Measurements from ENCODE around the gene MBOAT2. TPM values are rescaled to one million over a fixed set of nuclear protein-coding genes. Genes with fewer than 3 reads are reported as not detected.

Gene MBOAT2
- total RNA-seq, 5 donors from 2014 or later (not counting 1 experiment from before 2014, with no cell fraction given), result 1.3 to 3.0 (median 2.7) TPM

DNA sequence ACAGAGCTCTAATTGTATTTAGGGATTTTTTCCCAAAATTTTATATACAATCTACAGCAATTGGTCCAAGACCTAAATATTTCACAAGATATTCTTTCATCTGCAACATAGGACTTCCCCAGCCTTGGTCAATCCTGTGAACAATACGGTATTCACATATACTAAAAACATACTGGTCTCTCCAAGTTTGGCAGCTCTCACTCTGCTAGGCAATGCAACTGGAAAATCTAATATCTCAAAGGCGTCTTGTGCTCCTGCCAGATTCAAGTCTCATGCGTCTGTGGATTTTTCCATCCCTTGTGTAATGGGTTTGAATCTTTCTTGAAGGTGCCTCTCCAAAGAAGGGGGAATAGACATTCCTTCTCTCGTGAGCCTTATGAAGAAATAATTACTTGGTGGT lies 27.4 kb upstream of the MBOAT2 start:
- Mint-ChIP-seq H3K9me3 (no peaks in the 10 kb centered on the region), H3K27ac (no peak overlapping the region), H3K36me3 (no peaks in the 10 kb centered on the region), H3K4me1 (peaks cover 5 to 13% (median 7%) of the 10 kb centered on the region in 3 donors), H3K27me3 (peaks cover 14 to 54% of the 10 kb centered on the region in 2 donors), H3K4me3 (no peak overlapping the region)
- H3K9me3 ChIP-seq, result no peaks in the 10 kb centered on the region
- ATAC-seq (replicated peaks in 1 of 4) (no peak), DNase-seq (no peak)
- CTCF ChIA-PET, result no interaction called here
- H3K36me3 ChIP-seq (ENCODE audit: control insufficient read depth in 2 of 2, extremely low read depth in 1 of 2, insufficient read depth in 1 of 2, low read length in 1 of 2), result no peaks in the 10 kb centered on the region
- H3K27ac ChIP-seq (ENCODE audit: low read length), result no peak overlapping the region
- H3K4me3 ChIP-seq (ENCODE audit: control insufficient read depth in 1 of 2, extremely low read depth in 1 of 2, low read length in 1 of 2), result no peak overlapping the region
- peaks cover 0 to 6% of the 10 kb centered on the region in 2 experiments for H3K27me3 ChIP-seq (replicated peaks in 1 of 2; ENCODE audit: control insufficient read depth in 2 of 2, extremely low read depth in 1 of 2, insufficient read depth in 2 of 2, low read length in 1 of 2)
- whole genome bisulfite sequencing (ENCODE audit: insufficient coverage), result 100% methylated on average over 1 of the region's 4 CpGs
- POLR2A ChIA-PET, result no interaction called here
- peaks cover 0 to 4% of the 10 kb centered on the region in 2 experiments for H3K4me1 ChIP-seq (ENCODE audit: control insufficient read depth in 1 of 2, extremely low read depth in 1 of 2, insufficient read depth in 2 of 2, low read length in 2 of 2)

DNA sequence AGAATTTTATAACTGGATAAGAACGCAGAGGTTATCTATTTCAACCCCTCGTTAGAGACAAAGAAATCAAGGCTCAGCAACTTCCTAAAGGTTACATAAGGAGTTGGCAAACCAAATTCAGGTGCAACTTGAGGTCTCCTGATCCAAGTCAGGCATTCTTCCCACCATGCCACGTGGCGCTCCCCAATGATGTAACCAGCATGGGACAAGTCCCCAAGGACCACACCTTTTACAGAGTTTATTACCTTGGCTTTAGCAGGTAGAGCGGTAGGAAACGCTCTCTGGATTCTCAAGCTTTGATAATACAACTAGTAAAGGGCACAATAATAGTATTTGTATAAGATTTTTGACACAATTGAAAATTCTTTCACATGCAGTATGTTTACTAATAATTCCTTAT lies 26.7 kb upstream of the MBOAT2 start:
- H3K27ac Mint-ChIP-seq, result no peak overlapping the region
- DNase-seq, result no peak
- H3K4me1 ChIP-seq (ENCODE audit: control insufficient read depth in 1 of 2, extremely low read depth in 1 of 2, insufficient read depth in 2 of 2, low read length in 2 of 2), result peaks cover 0 to 4% of the 10 kb centered on the region in 2 experiments
- ChIA-PET CTCF (interaction anchor here in 1 of 2 donors (0.6 kb wide), 1 partner anchor 46 kb away, joined by 6 read pairs; no protein-coding TSS in a partner anchor), POLR2A (interaction anchor here in 1 of 2 donors (0.6 kb wide), 1 partner anchor 61 kb away, joined by 7 read pairs; no protein-coding TSS in a partner anchor)
- H3K27me3 ChIP-seq (replicated peaks in 1 of 2; ENCODE audit: control insufficient read depth in 2 of 2, extremely low read depth in 1 of 2, insufficient read depth in 2 of 2, low read length in 1 of 2), result peaks cover 0 to 4% of the 10 kb centered on the region in 2 experiments
- H3K36me3 ChIP-seq (ENCODE audit: control insufficient read depth in 2 of 2, extremely low read depth in 1 of 2, insufficient read depth in 1 of 2, low read length in 1 of 2), result no peaks in the 10 kb centered on the region
- H3K9me3 ChIP-seq, result no peaks in the 10 kb centered on the region
- H3K4me1 Mint-ChIP-seq, result peaks cover 5 to 13% (median 7%) of the 10 kb centered on the region in 3 donors
- 87% methylated on average over 3 of the region's 6 CpGs for WGBS (ENCODE audit: insufficient coverage)
- no peak overlapping the region for H3K4me3 ChIP-seq (ENCODE audit: control insufficient read depth in 1 of 2, extremely low read depth in 1 of 2, low read length in 1 of 2)
- no peak for ATAC-seq (replicated peaks in 1 of 4)
- H3K9me3 Mint-ChIP-seq, result no peaks in the 10 kb centered on the region
- H3K36me3 Mint-ChIP-seq, result no peaks in the 10 kb centered on the region
- no peak overlapping the region for H3K4me3 Mint-ChIP-seq
- H3K27ac ChIP-seq (ENCODE audit: low read length), result no peak overlapping the region
- peaks cover 14 to 53% of the 10 kb centered on the region in 2 donors for H3K27me3 Mint-ChIP-seq

DNA sequence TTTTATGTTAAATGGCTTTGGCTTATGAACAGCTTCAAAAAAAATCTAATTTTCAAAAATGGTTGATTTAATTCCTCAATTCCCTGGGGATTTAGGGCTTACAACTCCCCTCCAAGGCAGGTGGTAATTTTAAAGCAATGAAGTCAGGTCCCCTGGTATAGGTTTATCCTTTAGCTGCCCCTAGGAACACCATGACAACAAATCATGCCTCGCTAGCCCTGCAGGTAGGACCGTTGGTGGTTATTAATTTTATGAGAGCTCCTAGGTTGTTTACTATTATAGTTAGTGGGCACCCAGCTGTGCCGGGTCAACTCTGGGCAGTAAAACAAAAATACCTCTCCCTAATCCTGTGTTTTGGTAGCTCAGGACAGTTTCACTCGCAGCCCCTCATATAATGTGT lies 26.2 kb upstream of the MBOAT2 start:
- H3K4me3 Mint-ChIP-seq, result no peak overlapping the region
- H3K27me3 ChIP-seq (replicated peaks in 1 of 2; ENCODE audit: control insufficient read depth in 2 of 2, extremely low read depth in 1 of 2, insufficient read depth in 2 of 2, low read length in 1 of 2), result peaks cover 0 to 6% of the 10 kb centered on the region in 2 experiments
- no peak overlapping the region for H3K27ac ChIP-seq (ENCODE audit: low read length)
- ChIA-PET CTCF (interaction anchor here in 1 of 2 donors (0.6 kb wide), 1 partner anchor 45 kb away, joined by 6 read pairs; no protein-coding TSS in a partner anchor), POLR2A (interaction anchor here in 1 of 2 donors (0.6 kb wide), 1 partner anchor 62 kb away, joined by 7 read pairs; no protein-coding TSS in a partner anchor)
- no peaks in the 10 kb centered on the region for H3K36me3 ChIP-seq (ENCODE audit: control insufficient read depth in 2 of 2, extremely low read depth in 1 of 2, insufficient read depth in 1 of 2, low read length in 1 of 2)
- ATAC-seq (replicated peaks in 1 of 4) (no peak), DNase-seq (no peak)
- H3K27me3 Mint-ChIP-seq, result peaks cover 16 to 56% of the 10 kb centered on the region in 2 donors
- H3K4me1 ChIP-seq (ENCODE audit: control insufficient read depth in 1 of 2, extremely low read depth in 1 of 2, insufficient read depth in 2 of 2, low read length in 2 of 2), result peaks cover 0 to 4% of the 10 kb centered on the region in 2 experiments
- H3K9me3 ChIP-seq, result no peaks in the 10 kb centered on the region
- no peak overlapping the region for H3K27ac Mint-ChIP-seq
- peaks cover 5 to 13% (median 7%) of the 10 kb centered on the region in 3 donors for H3K4me1 Mint-ChIP-seq
- no peaks in the 10 kb centered on the region for H3K36me3 Mint-ChIP-seq
- H3K9me3 Mint-ChIP-seq, result no peaks in the 10 kb centered on the region
- no peak overlapping the region for H3K4me3 ChIP-seq (ENCODE audit: control insufficient read depth in 1 of 2, extremely low read depth in 1 of 2, low read length in 1 of 2)
- no CpG with 5 or more reads among the region's 4 CpGs for WGBS (ENCODE audit: insufficient coverage)

DNA sequence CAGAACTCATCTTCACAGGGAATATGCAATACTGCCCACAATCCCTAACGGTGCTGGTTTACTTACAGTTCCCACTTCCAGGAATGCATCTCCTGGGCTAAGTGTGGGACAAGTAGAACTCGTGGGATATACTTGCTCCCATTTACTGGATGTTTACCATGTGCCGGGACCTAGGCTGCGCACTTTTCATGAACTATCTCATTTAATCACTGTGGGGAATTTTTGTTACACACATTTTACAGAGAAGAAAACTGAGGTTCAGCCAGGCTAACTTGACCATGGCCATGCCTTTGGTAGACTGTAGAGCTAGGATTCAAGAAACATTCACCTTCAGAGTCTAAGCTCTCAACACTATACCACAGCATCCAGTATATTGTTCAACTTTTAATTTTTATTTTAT lies 24.4 kb upstream of the MBOAT2 start:
- Histone ChIP-seq H3K9me3 (no peaks in the 10 kb centered on the region), H3K4me1 (ENCODE audit: control insufficient read depth in 1 of 2, extremely low read depth in 1 of 2, insufficient read depth in 2 of 2, low read length in 2 of 2) (no peaks in the 10 kb centered on the region), H3K36me3 (ENCODE audit: control insufficient read depth in 2 of 2, extremely low read depth in 1 of 2, insufficient read depth in 1 of 2, low read length in 1 of 2) (no peaks in the 10 kb centered on the region), H3K4me3 (ENCODE audit: control insufficient read depth in 1 of 2, extremely low read depth in 1 of 2, low read length in 1 of 2) (no peak overlapping the region), H3K27me3 (replicated peaks in 1 of 2; ENCODE audit: control insufficient read depth in 2 of 2, extremely low read depth in 1 of 2, insufficient read depth in 2 of 2, low read length in 1 of 2) (peaks cover 0 to 2% of the 10 kb centered on the region in 2 experiments), H3K27ac (ENCODE audit: low read length) (no peak overlapping the region)
- CTCF ChIA-PET, result no interaction called here
- WGBS (ENCODE audit: insufficient coverage), result no CpG with 5 or more reads among the region's 4 CpGs
- Mint-ChIP-seq H3K27ac (no peak overlapping the region), H3K9me3 (no peaks in the 10 kb centered on the region), H3K4me1 (no peaks in the 10 kb centered on the region), H3K36me3 (no peaks in the 10 kb centered on the region), H3K4me3 (no peak overlapping the region), H3K27me3 (peaks cover 19 to 53% of the 10 kb centered on the region in 2 donors)
- ATAC-seq (replicated peaks in 1 of 4) (no peak), DNase-seq (no peak)
- POLR2A ChIA-PET, result no interaction called here

DNA sequence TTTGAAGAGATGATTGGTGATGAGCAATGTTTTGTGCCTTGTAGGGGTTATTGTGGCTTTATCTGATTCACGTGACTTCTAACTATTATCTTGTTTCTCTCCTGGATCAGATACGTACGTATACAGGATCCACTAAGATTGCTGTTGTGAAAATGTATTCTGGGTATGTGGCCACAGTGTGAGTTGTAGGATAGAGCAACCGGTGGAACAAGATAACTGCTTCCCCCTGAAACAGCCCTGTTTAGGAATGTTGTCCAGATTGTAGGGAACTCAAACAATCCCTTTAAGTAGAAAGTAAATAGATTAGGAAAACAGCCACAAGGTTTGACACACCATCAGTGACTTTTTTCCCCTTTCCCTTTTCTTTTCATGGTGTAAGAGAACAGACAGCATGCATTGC lies 22.3 kb upstream of the MBOAT2 start:
- Mint-ChIP-seq H3K4me3 (no peak overlapping the region), H3K9me3 (no peaks in the 10 kb centered on the region), H3K27ac (no peak overlapping the region), H3K4me1 (no peaks in the 10 kb centered on the region), H3K36me3 (no peaks in the 10 kb centered on the region), H3K27me3 (peaks cover 20 to 43% of the 10 kb centered on the region in 2 donors)
- no peaks in the 10 kb centered on the region for H3K9me3 ChIP-seq
- H3K27me3 ChIP-seq (replicated peaks in 1 of 2; ENCODE audit: control insufficient read depth in 2 of 2, extremely low read depth in 1 of 2, insufficient read depth in 2 of 2, low read length in 1 of 2), result peaks cover 0 to 4% of the 10 kb centered on the region in 2 experiments
- no peak overlapping the region for H3K4me3 ChIP-seq (ENCODE audit: control insufficient read depth in 1 of 2, extremely low read depth in 1 of 2, low read length in 1 of 2)
- no peaks in the 10 kb centered on the region for H3K4me1 ChIP-seq (ENCODE audit: control insufficient read depth in 1 of 2, extremely low read depth in 1 of 2, insufficient read depth in 2 of 2, low read length in 2 of 2)
- H3K36me3 ChIP-seq (ENCODE audit: control insufficient read depth in 2 of 2, extremely low read depth in 1 of 2, insufficient read depth in 1 of 2, low read length in 1 of 2), result no peaks in the 10 kb centered on the region
- DNase-seq (no peak), ATAC-seq (replicated peaks in 1 of 4) (no peak)
- H3K27ac ChIP-seq (ENCODE audit: low read length), result no peak overlapping the region
- no CpG with 5 or more reads among the region's 4 CpGs for WGBS (ENCODE audit: insufficient coverage)
- CTCF ChIA-PET, result no interaction called here
- POLR2A ChIA-PET, result no interaction called here

DNA sequence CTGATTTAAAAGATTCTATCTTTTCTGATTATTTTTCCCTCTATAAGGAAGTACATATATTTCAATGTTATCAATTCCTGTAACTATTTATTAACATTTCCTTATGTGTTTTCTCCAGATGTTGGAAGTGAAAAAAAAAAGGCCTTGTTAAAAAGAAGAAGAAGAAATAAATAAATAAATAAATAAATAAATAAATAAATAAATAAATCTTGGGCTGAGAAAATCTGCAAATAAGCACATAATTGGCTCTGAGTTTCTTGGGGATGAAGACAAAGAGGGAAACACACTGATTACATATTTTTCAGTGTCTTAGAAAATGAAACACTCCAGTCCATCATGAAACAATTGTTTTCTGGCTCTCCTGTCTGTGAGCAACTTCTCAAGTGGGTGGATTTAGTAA lies 21.1 kb upstream of the MBOAT2 start:
- Histone ChIP-seq H3K4me3 (ENCODE audit: control insufficient read depth in 1 of 2, extremely low read depth in 1 of 2, low read length in 1 of 2) (no peak overlapping the region), H3K9me3 (no peaks in the 10 kb centered on the region), H3K36me3 (ENCODE audit: control insufficient read depth in 2 of 2, extremely low read depth in 1 of 2, insufficient read depth in 1 of 2, low read length in 1 of 2) (no peaks in the 10 kb centered on the region), H3K4me1 (ENCODE audit: control insufficient read depth in 1 of 2, extremely low read depth in 1 of 2, insufficient read depth in 2 of 2, low read length in 2 of 2) (no peaks in the 10 kb centered on the region), H3K27ac (ENCODE audit: low read length) (no peak overlapping the region), H3K27me3 (replicated peaks in 1 of 2; ENCODE audit: control insufficient read depth in 2 of 2, extremely low read depth in 1 of 2, insufficient read depth in 2 of 2, low read length in 1 of 2) (peaks cover 0 to 4% of the 10 kb centered on the region in 2 experiments)
- Mint-ChIP-seq H3K4me3 (no peak overlapping the region), H3K36me3 (no peaks in the 10 kb centered on the region), H3K27ac (no peak overlapping the region), H3K27me3 (peaks cover 20 to 45% of the 10 kb centered on the region in 2 donors), H3K9me3 (no peaks in the 10 kb centered on the region), H3K4me1 (no peaks in the 10 kb centered on the region)
- ATAC-seq (replicated peaks in 1 of 4) (no peak), DNase-seq (no peak)
- CTCF ChIA-PET, result no interaction called here
- POLR2A ChIA-PET, result no interaction called here

All from T-cell (primary cell).